GM19240 (cell line): ENCODE results near the gene SFRP4.

Experiments used
- DNase-seq: peaks from one replicate; pipeline ENCODE4 v3.0.0; 2011; ENCODE audit warnings: low spot score; ENCODE audit not compliant: insufficient read length

The SFRP4 gene

GRCh38 chr7:37925620-37926019, 9.0 kb upstream of the SFRP4 start:
- DNase-seq: no peak

GRCh38 chr7:37924491-37925041, 7.9 kb upstream of the SFRP4 start:
- DNase-seq: no peak

DNA sequence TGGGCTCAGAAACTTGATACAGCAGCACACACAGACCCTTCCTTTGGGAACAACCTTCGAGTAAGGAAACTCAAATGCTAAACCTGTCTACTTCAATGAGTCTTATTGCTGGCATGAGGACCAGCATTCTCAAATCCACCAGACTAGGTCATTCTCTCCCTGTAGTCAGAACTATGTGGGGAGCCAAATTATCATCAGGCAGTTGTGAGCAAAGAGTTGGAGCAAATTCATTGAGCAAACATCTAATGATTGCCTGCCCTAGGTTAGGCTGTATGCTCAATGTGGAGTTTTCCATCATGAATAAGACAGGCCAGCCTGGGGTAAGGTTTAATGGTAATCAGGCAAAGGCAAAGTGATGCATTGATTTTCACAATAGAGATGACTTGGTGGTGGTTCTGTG, 7.4 kb upstream of the SFRP4 start:
- DNase-seq: no peak

DNA sequence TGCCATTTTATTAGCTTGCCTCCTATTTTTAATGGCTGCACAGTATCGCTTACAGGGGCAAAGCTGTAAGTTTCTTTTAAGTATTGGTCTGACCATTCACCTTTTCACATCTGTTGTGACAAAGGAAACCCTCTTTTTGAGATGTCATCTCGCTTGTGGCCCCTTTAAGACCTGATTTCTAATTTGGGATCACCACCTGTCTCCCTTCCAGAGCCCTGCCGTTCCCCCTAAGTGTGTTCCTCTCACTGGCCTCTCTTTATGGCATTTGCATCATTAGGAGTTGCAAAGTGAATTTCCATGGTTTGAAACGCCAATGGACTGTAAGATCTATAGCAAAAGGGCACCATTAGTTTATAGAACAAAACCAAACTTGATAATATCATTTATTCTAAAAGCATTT, 5.3 kb upstream of the SFRP4 start:
- DNase-seq: no peak

DNA sequence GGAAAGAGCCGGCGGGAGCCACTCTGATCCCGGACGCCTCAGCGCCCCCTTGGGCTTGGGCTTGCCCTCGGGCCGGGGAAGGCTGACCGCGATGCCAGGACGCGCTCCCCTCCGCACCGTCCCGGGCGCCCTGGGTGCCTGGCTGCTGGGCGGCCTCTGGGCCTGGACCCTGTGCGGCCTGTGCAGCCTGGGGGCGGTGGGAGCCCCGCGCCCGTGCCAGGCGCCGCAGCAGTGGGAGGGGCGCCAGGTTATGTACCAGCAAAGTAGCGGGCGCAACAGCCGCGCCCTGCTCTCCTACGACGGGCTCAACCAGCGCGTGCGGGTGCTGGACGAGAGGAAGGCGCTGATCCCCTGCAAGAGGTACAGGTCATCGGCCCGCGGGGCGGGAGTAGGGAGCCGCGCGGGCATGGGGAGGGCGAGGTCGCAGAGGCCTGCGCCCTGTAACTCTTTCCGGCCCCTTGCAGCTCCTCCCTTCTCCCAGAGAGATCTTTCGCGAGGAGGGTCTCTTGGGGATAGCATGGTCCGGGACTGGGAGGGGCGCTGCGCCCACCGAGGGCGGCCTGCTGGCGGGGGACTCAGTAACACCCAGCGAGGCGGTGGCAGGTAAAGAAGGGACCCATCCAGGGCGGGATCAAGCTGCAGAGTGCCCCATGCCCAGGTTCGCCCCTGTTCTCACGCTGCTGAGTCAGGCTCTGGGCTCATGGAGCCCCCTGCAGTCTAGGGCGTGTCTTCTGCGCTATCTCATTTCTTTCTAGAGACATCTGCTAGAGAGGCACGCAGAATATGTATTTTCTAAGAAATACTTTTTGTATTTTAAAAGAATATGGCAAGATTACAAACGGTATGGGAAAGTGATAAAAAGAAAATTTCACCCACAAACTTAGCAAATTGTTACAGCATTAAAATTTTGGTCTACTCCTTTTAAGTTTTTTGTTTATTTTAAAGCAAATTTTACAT, 4.5 kb upstream of the SFRP4 start:
- DNase-seq: no peak

- DNase-seq: no peak
These were observed 3.8 kb upstream of the SFRP4 start, which contains the start of gene EPDR1 for GRCh38 chr7:37920305-37920848. EPDR1 (plus strand) TSS chr7:37920640; CDS start chr7:37920940, 300 bp downstream.

GRCh38 chr7:37918526-37918925, 1.9 kb upstream of the SFRP4 start:
- no peak for DNase-seq

DNA sequence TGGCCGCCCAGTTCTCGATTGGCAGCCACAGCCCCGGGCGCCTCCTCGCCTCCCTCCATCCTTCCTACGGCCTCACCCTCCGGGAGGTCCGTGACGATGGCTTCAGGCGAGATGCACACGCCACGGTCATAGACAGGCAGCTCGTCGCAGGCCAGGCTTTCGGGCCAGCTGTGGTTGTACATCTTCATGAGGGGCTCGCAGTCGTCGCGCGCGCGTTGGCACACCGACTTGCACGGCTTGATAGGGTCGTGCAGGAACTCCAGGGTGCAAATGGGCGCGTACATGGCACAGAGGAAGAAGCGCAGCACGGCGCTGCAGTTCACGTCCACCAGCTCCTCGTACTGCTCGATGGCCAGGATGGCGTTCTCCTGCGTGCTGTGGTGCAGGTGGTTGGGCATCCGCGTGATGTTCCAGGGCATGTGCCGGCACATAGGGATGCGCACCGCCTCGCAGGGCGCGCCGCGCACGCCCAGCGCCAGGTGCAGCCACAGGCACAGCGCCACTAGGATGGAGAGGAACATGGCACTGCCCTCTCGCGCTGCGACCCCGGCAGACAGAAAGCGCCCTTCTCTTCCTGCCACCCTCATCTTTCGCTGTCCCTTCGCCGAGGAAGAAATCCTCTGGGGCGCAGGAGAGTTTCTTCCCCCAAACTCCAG, 472 bp downstream of the SFRP4 start:
- DNase-seq: no peak

DNA sequence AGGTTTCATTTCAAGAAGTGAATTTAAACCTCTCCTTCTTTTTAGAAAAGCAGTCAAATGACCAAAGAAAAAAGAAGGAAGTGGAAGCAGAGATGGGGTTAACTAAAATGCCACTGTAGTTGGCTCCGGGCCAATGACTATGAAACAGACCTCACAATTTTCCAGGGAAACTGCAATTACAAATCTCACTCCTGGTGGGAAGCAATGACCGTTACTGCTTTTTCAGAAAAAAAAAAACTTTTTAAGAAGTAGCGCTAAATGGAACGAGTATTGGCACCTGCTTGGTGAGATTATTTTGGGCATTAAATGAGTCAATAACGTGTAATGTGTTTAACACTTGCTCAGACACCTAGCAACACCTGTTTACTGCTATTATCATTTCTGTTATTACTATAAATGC, 1.2 kb downstream of the SFRP4 start:
- no peak for DNase-seq

GRCh38 chr7:37912756-37913155, 3.9 kb downstream of the SFRP4 start:
- DNase-seq: no peak

- no peak for DNase-seq
These were observed 8.3 kb downstream of the SFRP4 start for GRCh38 chr7:37908221-37908788.

DNA sequence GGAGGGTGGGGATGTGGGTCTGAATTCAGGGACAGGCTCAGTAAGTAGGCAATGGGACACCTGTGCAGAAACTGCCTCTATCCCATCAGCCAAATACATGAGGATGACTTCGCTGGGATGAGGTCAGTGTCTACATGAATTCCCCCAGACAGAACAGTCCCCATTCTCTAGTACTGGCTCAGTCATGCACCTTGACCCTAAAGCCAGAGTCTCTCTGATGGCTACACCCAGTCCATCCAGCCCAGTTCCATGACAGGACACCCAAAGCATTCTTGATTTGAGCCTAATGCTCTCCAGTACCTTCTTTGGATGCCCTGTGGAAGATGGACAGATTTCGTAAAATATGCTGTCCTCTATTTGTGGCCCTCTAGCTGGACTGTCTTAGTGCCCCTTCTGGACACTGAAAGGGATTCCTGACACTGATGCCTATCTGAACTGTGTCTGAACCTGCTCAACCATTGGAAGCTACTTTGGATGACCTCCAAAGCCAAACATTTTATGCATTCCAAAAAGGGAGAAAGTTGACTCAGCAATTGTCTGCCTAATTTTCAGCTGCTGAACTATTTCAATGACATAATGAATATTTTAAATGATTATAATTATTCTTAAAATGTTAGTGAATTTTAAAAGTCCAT, 14.6 kb downstream of the SFRP4 start:
- no peak for DNase-seq

DNA sequence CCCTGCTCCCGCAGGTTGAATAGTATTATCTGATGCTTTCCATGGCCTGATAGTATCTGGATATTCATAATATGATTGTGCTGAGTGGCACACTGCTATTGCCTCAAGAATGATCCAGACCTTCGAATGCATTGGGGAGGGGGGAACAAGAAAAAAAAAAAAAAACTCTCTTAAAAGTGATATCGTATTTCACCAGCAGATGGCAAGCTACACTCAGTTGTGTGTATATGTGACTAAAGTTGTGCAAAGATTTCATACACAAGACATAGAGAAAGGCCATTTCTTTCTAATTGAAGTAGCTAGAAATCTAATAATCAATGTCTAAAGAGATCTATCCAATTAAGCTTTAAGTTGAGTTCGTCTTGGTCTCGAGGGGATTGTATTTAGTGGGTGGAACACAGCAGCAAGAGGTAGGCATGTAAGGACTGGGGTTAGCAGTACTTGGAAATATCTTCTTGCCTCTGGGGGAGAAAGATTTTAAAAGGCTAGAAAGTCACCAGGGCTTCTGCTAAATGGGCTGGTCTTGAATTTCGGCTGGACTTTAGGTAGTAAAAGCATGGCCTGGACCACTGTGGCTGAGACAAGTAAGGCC, 15.3 kb downstream of the SFRP4 start:
- DNase-seq: no peak

DNA sequence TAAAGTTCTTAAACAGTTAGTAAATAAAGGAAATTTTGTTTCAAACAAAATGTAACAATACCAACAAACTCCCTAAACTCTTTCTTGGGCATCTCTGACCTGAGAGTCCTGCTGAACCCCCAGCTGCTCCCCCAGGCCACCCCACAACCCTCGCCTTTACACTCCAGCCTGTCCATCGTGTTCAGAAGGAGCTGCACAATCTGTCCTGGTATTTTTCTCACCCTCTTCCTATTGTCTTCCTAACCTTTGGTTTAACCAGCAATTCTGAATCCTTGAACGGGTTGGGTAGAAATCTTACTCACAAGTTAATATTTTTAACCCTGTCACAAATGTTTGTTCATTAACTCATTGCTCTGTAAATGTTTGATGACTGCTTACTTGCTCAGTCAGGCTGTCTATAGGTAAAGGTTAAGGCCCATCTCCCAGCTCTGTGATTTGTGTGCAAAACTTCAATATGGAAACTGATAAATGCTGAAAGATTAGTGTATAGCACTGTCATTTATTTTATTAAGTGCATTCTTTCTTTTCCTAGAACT, 16.8 kb downstream of the SFRP4 start:
- no peak for DNase-seq

GRCh38 chr7:37894671-37895070, 21.9 kb downstream of the SFRP4 start:
- DNase-seq: no peak

DNA sequence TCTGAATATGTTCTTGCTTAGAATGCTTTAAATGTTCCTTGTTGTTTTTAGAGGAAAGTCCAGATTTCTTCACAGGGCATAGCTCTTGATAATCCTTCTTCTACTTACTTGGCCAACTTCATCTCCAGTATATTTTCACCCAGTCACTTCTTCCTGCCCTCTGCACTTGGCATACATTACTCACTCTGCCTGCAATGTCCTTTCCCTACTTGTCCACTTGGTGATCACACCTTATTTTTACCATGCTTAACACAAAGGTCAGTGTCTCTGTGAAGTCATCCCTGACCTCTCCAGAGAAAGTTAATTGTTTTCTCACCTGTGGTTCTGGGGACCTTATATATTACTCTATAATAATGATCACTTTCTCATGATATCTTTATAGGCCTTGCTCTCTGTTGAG, 23.3 kb downstream of the SFRP4 start:
- DNase-seq: no peak

GRCh38 chr7:37882086-37882485, 34.5 kb downstream of the SFRP4 start:
- no peak for DNase-seq
